Measurements from ENCODE around the gene UGT1A9. TPM values are rescaled to one million over a fixed set of nuclear protein-coding genes. Genes with fewer than 3 reads are reported as not detected.

UGT1A9 gene
- polyA plus RNA-seq, 1 experiment = not detected

DNA sequence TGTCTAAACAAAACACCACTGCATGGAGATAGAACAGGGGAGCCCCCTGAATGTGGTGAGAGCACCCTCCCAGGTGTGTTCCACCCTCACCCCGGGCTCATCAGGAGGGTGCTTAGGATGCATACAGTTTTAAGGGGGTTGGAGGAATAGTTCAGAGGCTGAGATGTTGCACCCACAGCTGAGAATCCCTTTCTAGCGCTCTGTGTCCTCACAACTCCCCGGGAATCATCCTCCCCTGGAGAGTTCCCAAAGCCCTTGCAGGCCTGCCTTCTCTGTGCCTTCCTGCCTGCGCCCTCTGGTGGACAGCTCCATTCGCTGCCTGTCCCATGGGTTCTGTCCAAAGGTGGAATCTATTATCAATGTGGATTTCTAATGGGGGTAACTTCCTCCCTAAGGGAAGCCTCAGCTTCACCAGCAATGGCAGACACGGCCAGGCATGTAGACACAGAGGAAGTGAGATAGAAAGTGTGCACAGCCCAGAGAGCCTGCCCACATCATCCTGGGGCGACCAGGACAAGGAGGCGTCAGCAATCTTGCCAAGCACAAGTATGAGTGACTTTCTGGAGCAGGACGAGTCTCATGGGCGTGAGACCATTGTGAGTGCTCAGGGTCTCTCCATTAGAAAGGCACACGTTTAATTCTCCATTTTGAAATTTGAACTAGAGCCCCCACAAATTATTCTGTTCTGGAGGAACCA is 39.8 kb downstream of the UGT1A9 start:
- POLR2A ChIA-PET = interaction anchor here (0.7 kb wide), 1 partner anchor 50 kb away, joined by 3 read pairs; no protein-coding TSS in a partner anchor

DNA sequence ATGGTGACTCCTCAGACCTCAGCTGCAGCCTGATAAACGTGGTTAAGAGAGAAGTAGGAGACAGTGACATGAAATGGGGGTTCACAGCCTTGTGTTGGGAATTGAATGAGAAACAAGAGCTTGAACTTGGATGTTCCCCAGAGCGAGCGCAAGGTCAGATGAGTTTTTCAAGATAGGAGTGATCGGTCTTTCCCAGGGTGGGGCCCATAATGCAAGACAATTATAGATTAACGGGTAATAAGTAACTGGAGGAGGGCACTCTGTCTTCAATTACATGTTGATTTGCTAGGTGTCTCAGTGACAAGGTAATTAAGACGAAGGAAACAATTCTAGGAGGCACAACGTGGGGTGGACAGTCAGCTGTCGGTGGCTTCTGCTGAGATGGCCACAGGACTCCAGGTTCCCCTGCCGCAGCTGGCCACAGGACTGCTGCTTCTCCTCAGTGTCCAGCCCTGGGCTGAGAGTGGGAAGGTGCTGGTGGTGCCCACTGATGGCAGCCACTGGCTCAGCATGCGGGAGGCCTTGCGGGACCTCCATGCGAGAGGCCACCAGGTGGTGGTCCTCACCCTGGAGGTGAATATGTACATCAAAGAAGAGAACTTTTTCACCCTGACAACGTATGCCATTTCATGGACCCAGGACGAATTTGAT is 41.0 kb downstream of the UGT1A9 start, which contains the start of gene UGT1A5:
TSS of gene UGT1A5 (plus strand) at position 297 of the 651 bp plus-strand sequence. CDS start at position 382, 85 bp downstream.
- ChIA-PET POLR2A (no interaction called here), CTCF (interaction anchor here (0.7 to 2.9 kb wide), 7 partner anchors 23 to 1784 kb away, joined by 3 to 25 read pairs (median 3); no protein-coding TSS in a partner anchor)
- H3K27me3 ChIP-seq (ENCODE audit: control insufficient read depth, insufficient read depth, low read length) = peaks cover 6% of the 10 kb centered on the region
- TF ChIP-seq, protein P1, sequence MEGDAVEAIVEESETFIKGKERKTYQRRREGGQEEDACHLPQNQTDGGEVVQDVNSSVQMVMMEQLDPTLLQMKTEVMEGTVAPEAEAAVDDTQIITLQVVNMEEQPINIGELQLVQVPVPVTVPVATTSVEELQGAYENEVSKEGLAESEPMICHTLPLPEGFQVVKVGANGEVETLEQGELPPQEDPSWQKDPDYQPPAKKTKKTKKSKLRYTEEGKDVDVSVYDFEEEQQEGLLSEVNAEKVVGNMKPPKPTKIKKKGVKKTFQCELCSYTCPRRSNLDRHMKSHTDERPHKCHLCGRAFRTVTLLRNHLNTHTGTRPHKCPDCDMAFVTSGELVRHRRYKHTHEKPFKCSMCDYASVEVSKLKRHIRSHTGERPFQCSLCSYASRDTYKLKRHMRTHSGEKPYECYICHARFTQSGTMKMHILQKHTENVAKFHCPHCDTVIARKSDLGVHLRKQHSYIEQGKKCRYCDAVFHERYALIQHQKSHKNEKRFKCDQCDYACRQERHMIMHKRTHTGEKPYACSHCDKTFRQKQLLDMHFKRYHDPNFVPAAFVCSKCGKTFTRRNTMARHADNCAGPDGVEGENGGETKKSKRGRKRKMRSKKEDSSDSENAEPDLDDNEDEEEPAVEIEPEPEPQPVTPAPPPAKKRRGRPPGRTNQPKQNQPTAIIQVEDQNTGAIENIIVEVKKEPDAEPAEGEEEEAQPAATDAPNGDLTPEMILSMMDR (IDR thresholded peaks at IDR 0.05; ENCODE audit: low read depth, low read length) = no peak
- no peak within 1 kb of the TSS for H3K4me3 ChIP-seq (ENCODE audit: low read depth, low read length)
- H3K9me3 ChIP-seq (ENCODE audit: control insufficient read depth, insufficient read depth, low read length) = no peaks in the 10 kb centered on the region
- no peak within 1 kb of the TSS for H3K27ac ChIP-seq (ENCODE audit: low read depth, low read length)
- DNase-seq (ENCODE audit: low read depth, low spot score) = no peak

More for the DNA sequence above, 39.8 kb downstream of the UGT1A9 start:
- TF ChIP-seq, protein P1 (IDR thresholded peaks at IDR 0.05; ENCODE audit: low read depth, low read length) = peak; percentile 97
- DNase-seq (ENCODE audit: low read depth, low spot score) = peak; percentile 53
- CTCF ChIA-PET = interaction anchor here (0.8 to 2.9 kb wide), 11 partner anchors 10 to 1786 kb away, joined by 3 to 25 read pairs (median 4); no protein-coding TSS in a partner anchor
- Histone ChIP-seq H3K27me3 (ENCODE audit: control insufficient read depth, insufficient read depth, low read length) (no peaks in the 10 kb centered on the region), H3K27ac (ENCODE audit: low read depth, low read length) (no peak overlapping the region), H3K4me3 (ENCODE audit: low read depth, low read length) (no peak overlapping the region), H3K9me3 (ENCODE audit: control insufficient read depth, insufficient read depth, low read length) (no peaks in the 10 kb centered on the region)

DNA sequence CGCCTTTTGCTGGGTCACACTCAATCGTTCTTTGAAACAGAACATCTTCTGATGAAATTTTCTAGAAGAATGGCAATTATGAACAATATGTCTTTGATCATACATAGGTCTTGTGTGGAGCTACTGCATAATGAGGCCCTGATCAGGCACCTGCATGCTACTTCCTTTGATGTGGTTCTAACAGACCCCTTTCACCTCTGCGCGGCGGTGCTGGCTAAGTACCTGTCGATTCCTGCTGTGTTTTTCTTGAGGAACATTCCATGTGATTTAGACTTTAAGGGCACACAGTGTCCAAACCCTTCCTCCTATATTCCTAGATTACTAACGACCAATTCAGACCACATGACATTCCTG is 41.5 kb downstream of the UGT1A9 start:
- CTCF ChIA-PET = no interaction called here
- POLR2A ChIA-PET = no interaction called here
- Histone ChIP-seq H3K27ac (ENCODE audit: low read depth, low read length) (no peak overlapping the region), H3K9me3 (ENCODE audit: control insufficient read depth, insufficient read depth, low read length) (no peaks in the 10 kb centered on the region), H3K4me3 (ENCODE audit: low read depth, low read length) (no peak overlapping the region), H3K27me3 (ENCODE audit: control insufficient read depth, insufficient read depth, low read length) (peaks cover 6% of the 10 kb centered on the region)
- DNase-seq (ENCODE audit: low read depth, low spot score) = no peak
- TF ChIP-seq, protein P1 (IDR thresholded peaks at IDR 0.05; ENCODE audit: low read depth, low read length) = no peak

DNA sequence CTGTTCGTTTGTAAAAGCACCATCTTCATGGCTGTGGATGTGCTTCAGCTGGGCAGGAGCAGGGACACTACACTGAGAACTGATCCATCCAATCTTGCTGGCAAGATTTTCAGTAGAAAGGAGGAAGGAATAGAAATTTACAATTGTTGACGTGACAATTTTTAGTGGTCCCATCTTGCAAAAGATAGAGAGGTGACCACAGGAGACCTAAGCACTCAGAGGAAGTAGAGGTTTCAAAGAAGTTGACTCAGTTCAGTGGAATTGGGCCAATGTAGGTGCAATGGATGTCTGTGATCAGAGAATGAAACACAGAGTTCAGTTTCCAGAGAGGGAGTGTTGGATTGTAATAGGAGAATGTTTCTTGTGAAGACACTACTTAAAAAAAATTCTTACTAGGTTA is 42.4 kb downstream of the UGT1A9 start:
- Histone ChIP-seq H3K27me3 (ENCODE audit: control insufficient read depth, insufficient read depth, low read length) (peaks cover 6% of the 10 kb centered on the region), H3K27ac (ENCODE audit: low read depth, low read length) (no peak overlapping the region), H3K4me3 (ENCODE audit: low read depth, low read length) (no peak overlapping the region), H3K9me3 (ENCODE audit: control insufficient read depth, insufficient read depth, low read length) (no peaks in the 10 kb centered on the region)
- TF ChIP-seq, protein P1 (IDR thresholded peaks at IDR 0.05; ENCODE audit: low read depth, low read length) = no peak
- ChIA-PET POLR2A (no interaction called here), CTCF (interaction anchor here (1.8 kb wide), 1 partner anchor 265 kb away, joined by 5 read pairs; no protein-coding TSS in a partner anchor)
- DNase-seq (ENCODE audit: low read depth, low spot score) = no peak

DNA sequence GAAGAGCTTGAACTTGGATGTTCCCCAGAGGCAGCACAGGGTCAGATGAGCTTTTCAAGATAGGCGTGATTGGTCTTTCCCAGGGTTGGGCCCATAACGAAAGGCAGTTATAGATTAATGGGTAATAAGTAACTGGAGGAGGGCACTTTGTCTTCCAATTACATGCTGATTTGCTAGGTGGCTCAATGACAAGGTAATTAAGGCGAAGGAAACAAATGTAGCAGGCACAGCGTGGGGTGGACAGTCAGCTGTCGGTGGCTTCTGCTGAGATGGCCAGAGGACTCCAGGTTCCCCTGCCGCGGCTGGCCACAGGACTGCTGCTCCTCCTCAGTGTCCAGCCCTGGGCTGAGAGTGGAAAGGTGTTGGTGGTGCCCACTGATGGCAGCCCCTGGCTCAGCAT is 46.9 kb downstream of the UGT1A9 start, which contains the start of gene UGT1A4:
TSS of gene UGT1A4 (plus strand) at position 185 of the 400 bp plus-strand sequence. CDS start at position 270, 85 bp downstream.
- peaks cover 6% of the 10 kb centered on the region for H3K27me3 ChIP-seq (ENCODE audit: control insufficient read depth, insufficient read depth, low read length)
- H3K4me3 ChIP-seq (ENCODE audit: low read depth, low read length) = no peak within 1 kb of the TSS
- TF ChIP-seq, protein P1 (IDR thresholded peaks at IDR 0.05; ENCODE audit: low read depth, low read length) = no peak
- ChIA-PET CTCF (no interaction called here), POLR2A (no interaction called here)
- no peaks in the 10 kb centered on the region for H3K9me3 ChIP-seq (ENCODE audit: control insufficient read depth, insufficient read depth, low read length)
- H3K27ac ChIP-seq (ENCODE audit: low read depth, low read length) = no peak within 1 kb of the TSS
- DNase-seq (ENCODE audit: low read depth, low spot score) = no peak

Data from AG04450 (cell line).